HepG2 (cell line): ENCODE measurements around the gene LDLR. TPM values are rescaled to one million over a fixed set of nuclear protein-coding genes. Genes with fewer than 3 reads are reported as not detected.

Experiments used
- ARID2 ChIP-seq: sonication (generic); formaldehyde crosslinking; IDR thresholded peaks from 2 replicates; pipeline ENCODE4 v1.8.1; 2022; ENCODE audit warnings: mild to moderate bottlenecking, missing genetic modification reagents, borderline replicate concordance
- ATF1 ChIP-seq: IDR thresholded peaks from 2 replicates; pipeline ENCODE4 v1.6.1; 2016; ENCODE audit warnings: mild to moderate bottlenecking, control low read depth
- ELF1 ChIP-seq: sonication (generic); formaldehyde crosslinking; IDR thresholded peaks from 2 replicates; pipeline ENCODE4 v1.4.0; 2020; ENCODE audit warnings: missing genetic modification reagents
- ERF ChIP-seq: IDR thresholded peaks from 2 replicates; pipeline ENCODE4 v1.6.1; 2018; ENCODE audit warnings: missing biosample characterization, missing genetic modification reagents
- FOXM1 ChIP-seq: sonication (generic); formaldehyde crosslinking; IDR thresholded peaks from 2 replicates; pipeline ENCODE4 v1.5.0; 2020; ENCODE audit warnings: missing genetic modification reagents
- GLI4 ChIP-seq: sonication (generic); formaldehyde crosslinking; IDR thresholded peaks from 2 replicates; pipeline ENCODE4 v1.5.1; 2020; ENCODE audit warnings: missing genetic modification reagents, mild to moderate bottlenecking, moderate library complexity, borderline replicate concordance
- NFKBIZ ChIP-seq: IDR thresholded peaks from 2 replicates; pipeline ENCODE4 v1.6.1; 2018; ENCODE audit warnings: missing genetic modification reagents, missing compliant biosample characterization
- NFRKB ChIP-seq: fragments of 450-650 bp; IDR thresholded peaks from 2 replicates; pipeline ENCODE4 v1.6.1; 2017
- RELA ChIP-seq: sonication (generic); formaldehyde crosslinking; IDR thresholded peaks from 2 replicates; pipeline ENCODE4 v1.4.0; 2020; ENCODE audit warnings: missing genetic modification reagents
- RNF219 ChIP-seq: sonication (generic); formaldehyde crosslinking; IDR thresholded peaks from 2 replicates; pipeline ENCODE4 v1.5.0; 2020; ENCODE audit warnings: mild to moderate bottlenecking, missing genetic modification reagents
- SKI ChIP-seq: fragments of 450-650 bp; IDR thresholded peaks from one replicate; pipeline ENCODE4 v1.6.1; 2018; ENCODE audit warnings: mild to moderate bottlenecking; ENCODE audit not compliant: partially characterized antibody
- SRF ChIP-seq: IDR thresholded peaks from 2 replicates; pipeline ENCODE4 v1.6.1; 2011; ENCODE audit warnings: mild to moderate bottlenecking, low read depth, low read length, moderate library complexity
- SUZ12 ChIP-seq: fragments of 150-350 bp; IDR thresholded peaks from 2 replicates; pipeline ENCODE4 v1.6.1; 2014; ENCODE audit warnings: low read depth, low read length
- TEAD3 ChIP-seq: optimal IDR thresholded peaks from 2 replicates; pipeline ENCODE3; 2016; ENCODE audit warnings: borderline replicate concordance
- ZBTB26 ChIP-seq: IDR thresholded peaks from 2 replicates; pipeline ENCODE4 v1.6.1; 2016; ENCODE audit warnings: missing compliant biosample characterization, missing genetic modification reagents, borderline replicate concordance
- ZEB1 ChIP-seq: IDR thresholded peaks from 2 replicates; pipeline ENCODE4 v1.6.1; 2012; ENCODE audit warnings: mild to moderate bottlenecking, low read depth, inconsistent platforms; ENCODE audit not compliant: insufficient replicate concordance
- ZNF17 ChIP-seq: sonication (generic); formaldehyde crosslinking; IDR thresholded peaks from 2 replicates; pipeline ENCODE4 v1.5.0; 2020; ENCODE audit warnings: mild to moderate bottlenecking, missing genetic modification reagents
- ZNF879 ChIP-seq: sonication (generic); formaldehyde crosslinking; IDR thresholded peaks from 2 replicates; pipeline ENCODE4 v1.8.1; 2023; ENCODE audit warnings: missing genetic modification reagents
- ZSCAN31 ChIP-seq: sonication (generic); formaldehyde crosslinking; IDR thresholded peaks from 2 replicates; pipeline ENCODE4 v1.5.0; 2020; ENCODE audit warnings: low read depth, mild to moderate bottlenecking, missing genetic modification reagents
- polyA plus RNA-seq, 8 experiments: library from polyadenylated mRNA; depleted of rRNA in 3 of 8; stranded (reverse) in 7 of 8; unstranded in 1 of 8; fragments of >200 nt; fragmentation: Illumina TruSeq in 4 of 8; extraction: Trizol in 4 of 8; gene quantifications; 2 replicates each; pipeline versions ENCODE4 v1.2.1 to v1.2.3, GENCODE V29; 2011 to 2016; ENCODE audit warnings: low read depth in 4 of 8, missing spikeins in 1 of 8, mixed read lengths in 1 of 8; ENCODE audit not compliant: insufficient read depth in 1 of 8
- total RNA-seq, 5 experiments: library from RNA; depleted of rRNA; stranded (reverse); fragments of >200 nt; fragmentation: Illumina TruSeq; extraction: Trizol; gene quantifications; 2 replicates each; pipeline ENCODE4 v1.2.3, GENCODE V29; 2016; ENCODE audit warnings: low read depth in 1 of 5
- TF ChIP-seq, protein P1 (sequence below): sonication (generic); formaldehyde crosslinking; IDR thresholded peaks from 2 replicates; pipeline ENCODE4 v1.8.1; 2022; ENCODE audit warnings: mild to moderate bottlenecking, missing genetic modification reagents
- TF ChIP-seq, protein P2 (sequence below): sonication (generic); formaldehyde crosslinking; IDR thresholded peaks from 2 replicates; pipeline ENCODE4 v1.5.0; 2020; ENCODE audit warnings: missing genetic modification reagents
- TF ChIP-seq, protein P3 (sequence below): IDR thresholded peaks from 2 replicates; pipeline ENCODE4 v1.6.1; 2016; ENCODE audit warnings: low read depth, control low read depth
- TF ChIP-seq, protein P4 (sequence below): sonication (generic); formaldehyde crosslinking; IDR thresholded peaks from 2 replicates; pipeline ENCODE4 v1.8.0; 2022; ENCODE audit warnings: mild to moderate bottlenecking, missing genetic modification reagents, moderate library complexity

The LDLR gene
- total and polyA plus RNA-seq, 2 of the 13 experiments (the other 11 are each of a cell fraction or from before 2014, with no cell fraction given): 51.6 to 92.5 TPM

GRCh38 chr19:11090264-11090996 lies 1.2 kb downstream of the LDLR start (continued):
- TF ChIP-seq, protein P1, sequence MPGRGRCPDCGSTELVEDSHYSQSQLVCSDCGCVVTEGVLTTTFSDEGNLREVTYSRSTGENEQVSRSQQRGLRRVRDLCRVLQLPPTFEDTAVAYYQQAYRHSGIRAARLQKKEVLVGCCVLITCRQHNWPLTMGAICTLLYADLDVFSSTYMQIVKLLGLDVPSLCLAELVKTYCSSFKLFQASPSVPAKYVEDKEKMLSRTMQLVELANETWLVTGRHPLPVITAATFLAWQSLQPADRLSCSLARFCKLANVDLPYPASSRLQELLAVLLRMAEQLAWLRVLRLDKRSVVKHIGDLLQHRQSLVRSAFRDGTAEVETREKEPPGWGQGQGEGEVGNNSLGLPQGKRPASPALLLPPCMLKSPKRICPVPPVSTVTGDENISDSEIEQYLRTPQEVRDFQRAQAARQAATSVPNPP (CRISPR knock-in tag): no peak
- TF ChIP-seq, protein P2, sequence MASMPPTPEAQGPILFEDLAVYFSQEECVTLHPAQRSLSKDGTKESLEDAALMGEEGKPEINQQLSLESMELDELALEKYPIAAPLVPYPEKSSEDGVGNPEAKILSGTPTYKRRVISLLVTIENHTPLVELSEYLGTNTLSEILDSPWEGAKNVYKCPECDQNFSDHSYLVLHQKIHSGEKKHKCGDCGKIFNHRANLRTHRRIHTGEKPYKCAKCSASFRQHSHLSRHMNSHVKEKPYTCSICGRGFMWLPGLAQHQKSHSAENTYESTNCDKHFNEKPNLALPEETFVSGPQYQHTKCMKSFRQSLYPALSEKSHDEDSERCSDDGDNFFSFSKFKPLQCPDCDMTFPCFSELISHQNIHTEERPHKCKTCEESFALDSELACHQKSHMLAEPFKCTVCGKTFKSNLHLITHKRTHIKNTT: no peak
- TF ChIP-seq FOXM1 (CRISPR knock-in tag) (no peak), ERF (peak; percentile 14; the same call in 1 of the 2 replicates), ELF1 (CRISPR knock-in tag) (no peak; the same call in 1 of the 2 replicates), ZEB1 (no peak), ATF1 (no peak), SRF (no peak), ZBTB26 (no peak), RNF219 (CRISPR knock-in tag) (no peak), TEAD3 (CRISPR knock-in tag) (no peak), ARID2 (CRISPR knock-in tag) (no peak), NFKBIZ (CRISPR knock-in tag) (no peak; the same call in 1 of the 2 replicates), SKI (peak; percentile 24), GLI4 (0 out of 2 replicates have a peak, but pooled peaks have one; percentile 68), NFRKB (no peak), ZNF879 (0 out of 2 replicates have a peak, but pooled peaks have one; percentile 62), ZSCAN31 (CRISPR knock-in tag) (0 out of 2 replicates have a peak, but pooled peaks have one; percentile 11), ZNF17 (CRISPR knock-in tag) (no peak), RELA (CRISPR knock-in tag) (no peak), SUZ12 (no peak)
- TF ChIP-seq, protein P3, sequence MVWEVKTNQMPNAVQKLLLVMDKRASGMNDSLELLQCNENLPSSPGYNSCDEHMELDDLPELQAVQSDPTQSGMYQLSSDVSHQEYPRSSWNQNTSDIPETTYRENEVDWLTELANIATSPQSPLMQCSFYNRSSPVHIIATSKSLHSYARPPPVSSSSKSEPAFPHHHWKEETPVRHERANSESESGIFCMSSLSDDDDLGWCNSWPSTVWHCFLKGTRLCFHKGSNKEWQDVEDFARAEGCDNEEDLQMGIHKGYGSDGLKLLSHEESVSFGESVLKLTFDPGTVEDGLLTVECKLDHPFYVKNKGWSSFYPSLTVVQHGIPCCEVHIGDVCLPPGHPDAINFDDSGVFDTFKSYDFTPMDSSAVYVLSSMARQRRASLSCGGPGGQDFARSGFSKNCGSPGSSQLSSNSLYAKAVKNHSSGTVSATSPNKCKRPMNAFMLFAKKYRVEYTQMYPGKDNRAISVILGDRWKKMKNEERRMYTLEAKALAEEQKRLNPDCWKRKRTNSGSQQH (CRISPR knock-in tag): peak; percentile 30; the same call in 1 of the 2 replicates
- TF ChIP-seq, protein P4, sequence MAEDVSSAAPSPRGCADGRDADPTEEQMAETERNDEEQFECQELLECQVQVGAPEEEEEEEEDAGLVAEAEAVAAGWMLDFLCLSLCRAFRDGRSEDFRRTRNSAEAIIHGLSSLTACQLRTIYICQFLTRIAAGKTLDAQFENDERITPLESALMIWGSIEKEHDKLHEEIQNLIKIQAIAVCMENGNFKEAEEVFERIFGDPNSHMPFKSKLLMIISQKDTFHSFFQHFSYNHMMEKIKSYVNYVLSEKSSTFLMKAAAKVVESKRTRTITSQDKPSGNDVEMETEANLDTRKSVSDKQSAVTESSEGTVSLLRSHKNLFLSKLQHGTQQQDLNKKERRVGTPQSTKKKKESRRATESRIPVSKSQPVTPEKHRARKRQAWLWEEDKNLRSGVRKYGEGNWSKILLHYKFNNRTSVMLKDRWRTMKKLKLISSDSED (CRISPR knock-in tag): no peak
